A549 (cell line): ENCODE data around the gene ITCH. TPM values are rescaled to one million over a fixed set of nuclear protein-coding genes. Genes with fewer than 3 reads are reported as not detected.
"Not testable (repeated sequence)": the region's sequence is repeated elsewhere in the genome, so short reads cannot be mapped to it uniquely, and the experiment has no call there.

Experiments
- ATAC-seq, 2 experiments: fragments of 200-7000 bp in 1 of 2; fragments of >200 bp in 1 of 2; cut with Nextera tagmentation in 1 of 2; cut with Tn5 transposase in 1 of 2; 3 replicates each; pipeline versions ENCODE4 v1.8.0 to v1.9.1; 2018 to 2020; ENCODE audit warnings: mild to moderate bottlenecking in 1 of 2, moderate library complexity in 1 of 2
- CTCF ChIA-PET: fragments of 300-600 bp; sonication (Branson Sonifier 250); formaldehyde crosslinking; extraction: SDS; loops from one replicate; lab custom pipeline; 2021; ENCODE audit warnings: antibody characterized with exemption, inconsistent platforms; lab: Yijun Ruan, JAX
- POLR2A ChIA-PET: fragments of 350-600 bp; formaldehyde crosslinking; extraction: SDS; loops from one replicate; lab custom pipeline; 2021; ENCODE audit warnings: antibody characterized with exemption, inconsistent platforms; lab: Yijun Ruan, JAX
- DNase-seq, 2 experiments: peaks; one replicate each; pipeline versions ENCODE4 v3.0.0 to v3.0.0-alpha.2; 2011 to 2016; ENCODE audit warnings: low read depth in 1 of 2, low spot score in 1 of 2
- FAIRE-seq: peaks from 2 replicates; lab custom pipeline; 2011; peaks lifted over from hg19 to GRCh38; lab: Jason Lieb, UNC
- H3K27ac ChIP-seq, 2 experiments: fragments of >200 bp; sonication (Bioruptor Twin); formaldehyde crosslinking; 3 replicates each; pipeline ENCODE4 v1.5.1; 2016 to 2017
- H3K4me1 ChIP-seq: fragments of >200 bp; sonication (Bioruptor Twin); formaldehyde crosslinking; 3 replicates; pipeline ENCODE4 v1.6.1; 2016
- H3K4me2 ChIP-seq: fragments of >200 bp; sonication (Bioruptor Twin); formaldehyde crosslinking; 3 replicates; pipeline ENCODE4 v1.6.1; 2016
- H3K4me3 ChIP-seq: fragments of >200 bp; sonication (Bioruptor Twin); formaldehyde crosslinking; 3 replicates; pipeline ENCODE4 v1.5.1; 2016
- H3K9me3 ChIP-seq: fragments of >200 bp; sonication (Bioruptor Twin); formaldehyde crosslinking; 3 replicates; pipeline ENCODE4 v1.6.1; 2016
- CBX2 ChIP-seq: fragments of 200-600 bp; sonication (generic); IDR thresholded peaks from 2 replicates; pipeline ENCODE4 v1.6.1; 2016; ENCODE audit warnings: low read depth, mild to moderate bottlenecking, borderline replicate concordance
- EHF ChIP-seq: fragments of 250-450 bp; sonication (Bioruptor Pico); IDR thresholded peaks from 2 replicates; pipeline ENCODE4 v1.5.0; 2020; ENCODE audit warnings: mild to moderate bottlenecking
- EP300 ChIP-seq, 2 experiments: fragments of >200 bp; sonication (Bioruptor Twin); formaldehyde crosslinking; IDR thresholded peaks; 2 replicates in 1 of 2; 3 replicates in 1 of 2; pipeline ENCODE4 v1.6.1; 2016 to 2017
- GATA3 ChIP-seq: IDR thresholded peaks from 2 replicates; pipeline ENCODE4 v1.6.1; 2012; ENCODE audit warnings: borderline replicate concordance
- HOXA7 ChIP-seq: fragments of 250-450 bp; sonication (Bioruptor Pico); IDR thresholded peaks from 2 replicates; pipeline ENCODE4 v1.5.0; 2020; ENCODE audit warnings: mild to moderate bottlenecking, moderate library complexity
- HOXB13 ChIP-seq: fragments of 250-450 bp; sonication (Bioruptor Pico); IDR thresholded peaks from 2 replicates; pipeline ENCODE4 v1.5.0; 2020; ENCODE audit warnings: low read depth, mild to moderate bottlenecking, moderate library complexity
- HOXB5 ChIP-seq: fragments of 250-450 bp; sonication (Bioruptor Pico); IDR thresholded peaks from 2 replicates; pipeline ENCODE4 v1.5.0; 2020; ENCODE audit warnings: mild to moderate bottlenecking, moderate library complexity
- JUNB ChIP-seq: fragments of >200 bp; sonication (Bioruptor Twin); formaldehyde crosslinking; IDR thresholded peaks from 2 replicates; pipeline ENCODE4 v1.6.1; 2016
- KDM1A ChIP-seq: fragments of 200-600 bp; sonication (generic); IDR thresholded peaks from 2 replicates; pipeline ENCODE4 v1.6.1; 2016; ENCODE audit warnings: low read depth, mild to moderate bottlenecking
- POLR2AphosphoS2 ChIP-seq: conservative IDR thresholded peaks from 2 replicates; pipeline ENCODE4 v1.6.1; 2012; ENCODE audit warnings: low read length, improper control_type of control experiment, inconsistent platforms
- RAD21 ChIP-seq, 2 experiments: fragments of >200 bp in 1 of 2; sonication (Bioruptor Twin) in 1 of 2; formaldehyde crosslinking in 1 of 2; IDR thresholded peaks in 1 of 2; conservative IDR thresholded peaks in 1 of 2; 2 replicates in 1 of 2; 3 replicates in 1 of 2; pipeline ENCODE4 v1.6.1; 2012 to 2018; ENCODE audit warnings: inconsistent platforms in 1 of 2
- RFX5 ChIP-seq: fragments of 450-650 bp; IDR thresholded peaks from 2 replicates; pipeline ENCODE4 v1.7.1; 2014; ENCODE audit warnings: antibody characterized with exemption, mild to moderate bottlenecking, moderate library complexity
- TFCP2L1 ChIP-seq: fragments of 250-450 bp; sonication (Bioruptor Pico); IDR thresholded peaks from 2 replicates; pipeline ENCODE4 v1.5.0; 2021; ENCODE audit warnings: mild to moderate bottlenecking
- TP53 ChIP-seq: fragments of 250-450 bp; sonication (Bioruptor Pico); IDR thresholded peaks from 2 replicates; pipeline ENCODE4 v1.5.0; 2021; ENCODE audit warnings: mild to moderate bottlenecking, moderate library complexity
- ZC3H11A ChIP-seq: fragments of 450-650 bp; IDR thresholded peaks from 2 replicates; pipeline ENCODE4 v1.6.1; 2014; ENCODE audit warnings: antibody characterized with exemption, mild to moderate bottlenecking
- WGBS: methylation state at CpG from one replicate; pipeline ENCODE4 v1.1.6; 2017; ENCODE audit errors: missing lambda C conversion rate; 5-methylcytosine and 5-hydroxymethylcytosine counted together
- polyA plus RNA-seq, 4 experiments: library from polyadenylated mRNA; depleted of rRNA in 3 of 4; stranded (reverse); fragments of >200 nt; fragmentation: RNase III in 1 of 4; extraction: RNeasy Plus Mini Kit Qiagen cat#74134 plus additional on column Dnase treatment in 1 of 4; gene quantifications; 2 replicates in 3 of 4; 3 replicates in 1 of 4; pipeline ENCODE4 v1.2.3, GENCODE V29; 2011 to 2017
- TF ChIP-seq, protein P1 (sequence below): IDR thresholded peaks from 2 replicates; pipeline ENCODE4 v1.6.1; 2012; ENCODE audit warnings: low read depth, borderline replicate concordance
- TF ChIP-seq, protein P2 (sequence below): fragments of >200 bp; sonication (Bioruptor Twin); formaldehyde crosslinking; IDR thresholded peaks from 3 replicates; pipeline ENCODE4 v1.6.1; 2016
- TF ChIP-seq, protein P3 (sequence below): fragments of 450-650 bp; IDR thresholded peaks from 2 replicates; pipeline ENCODE4 v1.6.1; 2014; ENCODE audit warnings: antibody characterized with exemption
- TF ChIP-seq, protein P4 (sequence below): fragments of 200-600 bp; sonication (generic); IDR thresholded peaks from 2 replicates; pipeline ENCODE4 v1.6.1; 2016; ENCODE audit warnings: antibody characterized with exemption, mild to moderate bottlenecking, moderate library complexity
- TF ChIP-seq, protein P5 (sequence below): IDR thresholded peaks from 2 replicates; pipeline ENCODE4 v1.6.1; 2012

ITCH gene
- polyA plus RNA-seq, 2 of the 4 experiments (the other 2 are of a cell fraction) = 23.9 to 24.4 TPM

DNA sequence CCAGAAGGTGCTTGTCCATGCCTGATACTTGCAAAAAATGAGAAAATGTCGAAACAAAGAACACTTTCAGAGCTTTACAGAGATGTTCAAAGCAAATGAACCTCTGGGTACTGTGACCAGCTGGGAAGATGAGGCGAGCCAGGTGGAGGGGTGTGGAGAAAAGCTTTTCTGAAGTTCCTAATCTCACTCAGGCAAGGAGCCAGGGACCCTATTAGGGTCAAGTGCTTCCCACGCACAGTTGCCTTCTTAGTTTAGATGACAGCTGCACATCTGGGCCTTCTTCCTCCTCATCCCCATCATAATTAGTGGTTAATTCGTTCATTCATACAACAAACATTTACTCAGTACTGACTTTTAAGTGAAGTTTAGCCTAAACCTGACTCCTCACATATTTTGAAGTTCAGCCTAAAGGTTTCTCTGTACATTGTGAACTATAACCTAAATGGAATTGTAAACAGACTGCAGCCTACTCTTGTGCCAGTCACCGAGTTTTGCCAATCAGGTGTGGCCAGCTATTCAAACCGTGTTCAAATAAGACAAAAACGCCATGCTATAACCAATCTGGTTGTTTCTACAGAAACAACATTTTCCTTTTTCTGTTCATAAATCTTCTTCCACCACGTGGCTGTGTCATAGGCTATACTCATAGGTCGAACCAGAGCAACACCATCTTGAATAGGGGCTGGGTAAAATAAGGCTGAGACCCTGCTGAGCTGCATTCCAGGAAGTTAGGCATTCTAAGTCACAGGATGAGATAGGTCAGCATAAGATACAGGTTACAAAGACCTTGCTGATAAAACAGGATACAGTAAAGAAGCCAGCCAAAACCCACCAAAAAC lies 40.6 kb upstream of the ITCH start:
- no peaks in the 10 kb centered on the region for H3K4me1 ChIP-seq
- H3K4me2 ChIP-seq = no peak overlapping the region
- POLR2A ChIA-PET = no interaction called here
- H3K9me3 ChIP-seq = no peaks in the 10 kb centered on the region
- WGBS = 44% methylated on average over 9 of the region's 9 CpGs
- FAIRE-seq = no peak
- CTCF ChIA-PET = interaction anchor here (1.2 to 5.6 kb wide), 3 partner anchors 10 to 16 kb away, joined by 3 to 46 read pairs (median 4); no protein-coding TSS in a partner anchor
- no peak overlapping the region for H3K27ac ChIP-seq
- ATAC-seq = no peak
- H3K4me3 ChIP-seq = no peak overlapping the region
- TF ChIP-seq HOXB13 (CRISPR knock-in tag) (no peak), EP300 (IDR thresholded peaks at IDR 0.05) (no peak), TP53 (CRISPR knock-in tag) (no peak)
- TF ChIP-seq, protein P1, sequence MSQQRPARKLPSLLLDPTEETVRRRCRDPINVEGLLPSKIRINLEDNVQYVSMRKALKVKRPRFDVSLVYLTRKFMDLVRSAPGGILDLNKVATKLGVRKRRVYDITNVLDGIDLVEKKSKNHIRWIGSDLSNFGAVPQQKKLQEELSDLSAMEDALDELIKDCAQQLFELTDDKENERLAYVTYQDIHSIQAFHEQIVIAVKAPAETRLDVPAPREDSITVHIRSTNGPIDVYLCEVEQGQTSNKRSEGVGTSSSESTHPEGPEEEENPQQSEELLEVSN = no peak
- TF ChIP-seq, protein P2, sequence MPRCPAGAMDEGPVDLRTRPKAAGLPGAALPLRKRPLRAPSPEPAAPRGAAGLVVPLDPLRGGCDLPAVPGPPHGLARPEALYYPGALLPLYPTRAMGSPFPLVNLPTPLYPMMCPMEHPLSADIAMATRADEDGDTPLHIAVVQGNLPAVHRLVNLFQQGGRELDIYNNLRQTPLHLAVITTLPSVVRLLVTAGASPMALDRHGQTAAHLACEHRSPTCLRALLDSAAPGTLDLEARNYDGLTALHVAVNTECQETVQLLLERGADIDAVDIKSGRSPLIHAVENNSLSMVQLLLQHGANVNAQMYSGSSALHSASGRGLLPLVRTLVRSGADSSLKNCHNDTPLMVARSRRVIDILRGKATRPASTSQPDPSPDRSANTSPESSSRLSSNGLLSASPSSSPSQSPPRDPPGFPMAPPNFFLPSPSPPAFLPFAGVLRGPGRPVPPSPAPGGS = no peak
- no peak for DNase-seq

DNA sequence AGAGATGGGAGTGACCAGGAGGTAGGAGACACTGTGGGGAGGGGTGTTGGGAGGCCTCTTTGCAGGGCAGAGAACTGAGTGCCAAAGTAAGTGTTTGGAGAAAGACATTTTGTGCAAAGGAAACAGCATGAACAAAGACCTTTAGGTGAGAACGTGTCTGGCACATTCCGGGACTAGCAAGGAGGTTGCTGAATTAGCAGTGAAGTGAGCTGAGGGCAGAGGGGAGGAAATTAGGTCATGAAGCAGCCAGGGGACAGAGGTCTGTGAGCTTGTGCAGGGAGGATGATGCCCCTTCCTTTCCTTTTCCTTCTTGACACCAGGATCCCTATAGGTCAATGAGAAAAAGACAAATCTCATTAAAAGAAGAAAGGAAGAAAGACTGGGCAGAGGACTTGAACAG lies 38.5 kb upstream of the ITCH start:
- FAIRE-seq = no peak
- CTCF ChIA-PET = interaction anchor here (5.6 kb wide), 1 partner anchor 12 kb away, joined by 46 read pairs; no protein-coding TSS in a partner anchor

DNA sequence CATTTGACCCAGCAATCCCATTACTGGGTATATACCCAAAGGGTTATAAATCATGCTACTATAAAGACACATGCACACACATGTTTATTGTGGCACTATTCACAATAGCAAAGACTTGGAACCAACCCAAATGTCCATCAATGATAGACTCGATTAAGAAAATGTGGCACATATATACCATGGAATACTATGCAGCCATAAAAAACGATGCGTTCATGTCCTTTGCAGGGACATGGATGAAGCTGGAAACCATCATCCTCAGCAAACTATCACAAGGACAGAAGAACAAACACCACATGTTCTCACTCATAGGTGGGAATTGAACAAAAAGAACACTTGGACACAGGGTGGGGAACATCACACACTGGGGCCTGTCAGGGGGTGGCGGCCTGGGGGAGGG lies 34.9 kb upstream of the ITCH start:
- H3K4me1 ChIP-seq, H3K27ac ChIP-seq, ATAC-seq, POLR2A ChIA-PET, H3K9me3 ChIP-seq, H3K4me3 ChIP-seq, DNase-seq, H3K4me2 ChIP-seq, FAIRE-seq: not testable (repeated sequence)
- CTCF ChIA-PET = interaction anchor here (1.1 to 3.0 kb wide), 3 partner anchors 10 to 195 kb away, joined by 3 to 12 read pairs (median 4); no protein-coding TSS in a partner anchor
- WGBS = 87% methylated on average over 4 of the region's 4 CpGs

More for the DNA sequence above, 38.5 kb upstream of the ITCH start:
- WGBS = 42% methylated on average over 2 of the region's 2 CpGs
- H3K27ac ChIP-seq = no peak overlapping the region
- H3K9me3 ChIP-seq = no peaks in the 10 kb centered on the region
- no peak overlapping the region for H3K4me2 ChIP-seq
- H3K4me1 ChIP-seq = no peaks in the 10 kb centered on the region
- no peak overlapping the region for H3K4me3 ChIP-seq
- POLR2A ChIA-PET = no interaction called here
- no peak for DNase-seq
- TF ChIP-seq HOXB5 (CRISPR knock-in tag) = no peak
- no peak for TF ChIP-seq CBX2
- TF ChIP-seq KDM1A = no peak
- TF ChIP-seq POLR2AphosphoS2 = no peak
- TF ChIP-seq, protein P3, sequence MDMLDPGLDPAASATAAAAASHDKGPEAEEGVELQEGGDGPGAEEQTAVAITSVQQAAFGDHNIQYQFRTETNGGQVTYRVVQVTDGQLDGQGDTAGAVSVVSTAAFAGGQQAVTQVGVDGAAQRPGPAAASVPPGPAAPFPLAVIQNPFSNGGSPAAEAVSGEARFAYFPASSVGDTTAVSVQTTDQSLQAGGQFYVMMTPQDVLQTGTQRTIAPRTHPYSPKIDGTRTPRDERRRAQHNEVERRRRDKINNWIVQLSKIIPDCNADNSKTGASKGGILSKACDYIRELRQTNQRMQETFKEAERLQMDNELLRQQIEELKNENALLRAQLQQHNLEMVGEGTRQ = no peak
- no peak for TF ChIP-seq TFCP2L1 (CRISPR knock-in tag)
- no peak for TF ChIP-seq ZC3H11A
- TF ChIP-seq RFX5 = no peak
- no peak for TF ChIP-seq TP53 (CRISPR knock-in tag)
- no peak for ATAC-seq

DNA sequence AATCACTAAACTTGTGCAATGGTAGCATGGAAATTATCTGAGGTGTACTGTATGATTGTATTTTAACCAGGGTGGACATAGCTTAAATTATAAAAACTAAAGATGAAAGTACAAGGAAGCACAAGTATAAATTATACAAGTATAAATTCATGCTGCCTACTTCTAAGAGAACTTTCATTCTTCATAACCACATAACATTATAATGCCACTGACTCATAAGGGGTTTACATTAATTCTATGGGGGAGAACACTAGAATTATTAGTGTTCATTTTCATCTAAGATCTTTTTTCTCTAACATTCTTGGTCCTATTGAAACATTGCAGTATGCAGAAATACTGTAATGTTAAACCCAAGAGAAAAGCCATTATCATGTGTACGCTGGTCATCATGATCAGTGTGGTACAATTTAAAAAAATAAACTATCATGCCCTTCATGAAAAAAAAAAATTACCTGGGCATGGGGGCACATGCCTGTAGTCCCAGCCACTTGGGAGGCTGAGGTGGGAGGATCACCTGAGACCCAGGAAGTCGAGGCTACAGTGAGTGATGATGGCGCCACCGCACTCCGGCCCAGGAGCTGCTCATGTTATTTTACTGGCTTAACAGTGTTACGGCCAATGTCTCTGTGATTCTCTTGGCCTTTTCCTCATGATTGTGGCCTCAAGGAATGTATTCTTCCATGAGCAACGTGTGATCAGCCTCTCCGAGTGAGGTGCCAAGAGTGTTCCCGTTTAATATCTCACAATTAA lies 34.0 kb upstream of the ITCH start:
- Histone ChIP-seq H3K4me1 (no peaks in the 10 kb centered on the region; the same call in 2 of the 3 replicates), H3K9me3 (no peaks in the 10 kb centered on the region), H3K4me3 (no peak overlapping the region), H3K27ac (no peak overlapping the region), H3K4me2 (no peak overlapping the region)
- 81% methylated on average over 9 of the region's 9 CpGs for WGBS
- ChIA-PET CTCF (interaction anchor here (1.1 to 3.0 kb wide), 3 partner anchors 9 to 194 kb away, joined by 3 to 12 read pairs (median 4); no protein-coding TSS in a partner anchor), POLR2A (no interaction called here)
- FAIRE-seq = no peak
- no peak for ATAC-seq
- DNase-seq = no peak
- TF ChIP-seq GATA3 (no peak), HOXB13 (CRISPR knock-in tag) (no peak), HOXA7 (CRISPR knock-in tag) (no peak), JUNB (no peak), EHF (CRISPR knock-in tag) (no peak), RAD21 (conservative IDR thresholded peaks at IDR 0.05 in 1 of 2, IDR thresholded peaks at IDR 0.05 in 1 of 2) (no peak)
- TF ChIP-seq, protein P4, sequence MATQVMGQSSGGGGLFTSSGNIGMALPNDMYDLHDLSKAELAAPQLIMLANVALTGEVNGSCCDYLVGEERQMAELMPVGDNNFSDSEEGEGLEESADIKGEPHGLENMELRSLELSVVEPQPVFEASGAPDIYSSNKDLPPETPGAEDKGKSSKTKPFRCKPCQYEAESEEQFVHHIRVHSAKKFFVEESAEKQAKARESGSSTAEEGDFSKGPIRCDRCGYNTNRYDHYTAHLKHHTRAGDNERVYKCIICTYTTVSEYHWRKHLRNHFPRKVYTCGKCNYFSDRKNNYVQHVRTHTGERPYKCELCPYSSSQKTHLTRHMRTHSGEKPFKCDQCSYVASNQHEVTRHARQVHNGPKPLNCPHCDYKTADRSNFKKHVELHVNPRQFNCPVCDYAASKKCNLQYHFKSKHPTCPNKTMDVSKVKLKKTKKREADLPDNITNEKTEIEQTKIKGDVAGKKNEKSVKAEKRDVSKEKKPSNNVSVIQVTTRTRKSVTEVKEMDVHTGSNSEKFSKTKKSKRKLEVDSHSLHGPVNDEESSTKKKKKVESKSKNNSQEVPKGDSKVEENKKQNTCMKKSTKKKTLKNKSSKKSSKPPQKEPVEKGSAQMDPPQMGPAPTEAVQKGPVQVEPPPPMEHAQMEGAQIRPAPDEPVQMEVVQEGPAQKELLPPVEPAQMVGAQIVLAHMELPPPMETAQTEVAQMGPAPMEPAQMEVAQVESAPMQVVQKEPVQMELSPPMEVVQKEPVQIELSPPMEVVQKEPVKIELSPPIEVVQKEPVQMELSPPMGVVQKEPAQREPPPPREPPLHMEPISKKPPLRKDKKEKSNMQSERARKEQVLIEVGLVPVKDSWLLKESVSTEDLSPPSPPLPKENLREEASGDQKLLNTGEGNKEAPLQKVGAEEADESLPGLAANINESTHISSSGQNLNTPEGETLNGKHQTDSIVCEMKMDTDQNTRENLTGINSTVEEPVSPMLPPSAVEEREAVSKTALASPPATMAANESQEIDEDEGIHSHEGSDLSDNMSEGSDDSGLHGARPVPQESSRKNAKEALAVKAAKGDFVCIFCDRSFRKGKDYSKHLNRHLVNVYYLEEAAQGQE = no peak
- TF ChIP-seq, protein P5, sequence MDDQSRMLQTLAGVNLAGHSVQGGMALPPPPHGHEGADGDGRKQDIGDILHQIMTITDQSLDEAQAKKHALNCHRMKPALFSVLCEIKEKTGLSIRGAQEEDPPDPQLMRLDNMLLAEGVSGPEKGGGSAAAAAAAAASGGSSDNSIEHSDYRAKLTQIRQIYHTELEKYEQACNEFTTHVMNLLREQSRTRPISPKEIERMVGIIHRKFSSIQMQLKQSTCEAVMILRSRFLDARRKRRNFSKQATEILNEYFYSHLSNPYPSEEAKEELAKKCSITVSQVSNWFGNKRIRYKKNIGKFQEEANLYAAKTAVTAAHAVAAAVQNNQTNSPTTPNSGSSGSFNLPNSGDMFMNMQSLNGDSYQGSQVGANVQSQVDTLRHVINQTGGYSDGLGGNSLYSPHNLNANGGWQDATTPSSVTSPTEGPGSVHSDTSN = no peak
